HL-60 (cell line): ENCODE measurements around the gene ASTN2.

ENCODE experiments used
- TF ChIP-seq, protein P1 (sequence below): IDR thresholded peaks from one replicate; pipeline ENCODE4 v1.5.1; 2011; ENCODE audit warnings: low read length, control low read depth, inconsistent platforms; ENCODE audit not compliant: insufficient read depth
- TF ChIP-seq, protein P2 (sequence below): IDR thresholded peaks from 2 replicates; pipeline ENCODE4 v1.6.1; 2012; ENCODE audit warnings: low read depth; ENCODE audit not compliant: insufficient replicate concordance

DNA sequence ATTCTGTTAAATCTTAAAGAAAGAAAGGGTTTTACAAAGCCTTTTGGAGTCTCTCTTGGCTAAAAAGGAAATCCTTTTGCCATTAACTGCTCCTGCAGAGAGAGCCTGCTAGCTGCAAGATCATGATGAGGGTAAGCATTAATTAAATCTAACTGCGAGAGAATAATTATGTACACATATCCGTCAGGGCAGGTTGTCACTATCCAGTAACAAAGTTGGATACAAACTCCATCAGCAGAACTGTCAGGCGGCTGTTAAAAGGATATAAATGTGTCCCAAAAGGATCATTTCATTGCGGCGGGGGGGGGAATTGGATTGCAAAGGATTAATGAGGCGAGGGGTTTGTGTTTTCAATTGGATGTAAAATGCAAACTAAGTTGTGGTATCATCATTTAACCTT is 289.3 kb downstream of the ASTN2 start:
- TF ChIP-seq, protein P1, sequence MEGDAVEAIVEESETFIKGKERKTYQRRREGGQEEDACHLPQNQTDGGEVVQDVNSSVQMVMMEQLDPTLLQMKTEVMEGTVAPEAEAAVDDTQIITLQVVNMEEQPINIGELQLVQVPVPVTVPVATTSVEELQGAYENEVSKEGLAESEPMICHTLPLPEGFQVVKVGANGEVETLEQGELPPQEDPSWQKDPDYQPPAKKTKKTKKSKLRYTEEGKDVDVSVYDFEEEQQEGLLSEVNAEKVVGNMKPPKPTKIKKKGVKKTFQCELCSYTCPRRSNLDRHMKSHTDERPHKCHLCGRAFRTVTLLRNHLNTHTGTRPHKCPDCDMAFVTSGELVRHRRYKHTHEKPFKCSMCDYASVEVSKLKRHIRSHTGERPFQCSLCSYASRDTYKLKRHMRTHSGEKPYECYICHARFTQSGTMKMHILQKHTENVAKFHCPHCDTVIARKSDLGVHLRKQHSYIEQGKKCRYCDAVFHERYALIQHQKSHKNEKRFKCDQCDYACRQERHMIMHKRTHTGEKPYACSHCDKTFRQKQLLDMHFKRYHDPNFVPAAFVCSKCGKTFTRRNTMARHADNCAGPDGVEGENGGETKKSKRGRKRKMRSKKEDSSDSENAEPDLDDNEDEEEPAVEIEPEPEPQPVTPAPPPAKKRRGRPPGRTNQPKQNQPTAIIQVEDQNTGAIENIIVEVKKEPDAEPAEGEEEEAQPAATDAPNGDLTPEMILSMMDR, result no peak
- TF ChIP-seq, protein P2, sequence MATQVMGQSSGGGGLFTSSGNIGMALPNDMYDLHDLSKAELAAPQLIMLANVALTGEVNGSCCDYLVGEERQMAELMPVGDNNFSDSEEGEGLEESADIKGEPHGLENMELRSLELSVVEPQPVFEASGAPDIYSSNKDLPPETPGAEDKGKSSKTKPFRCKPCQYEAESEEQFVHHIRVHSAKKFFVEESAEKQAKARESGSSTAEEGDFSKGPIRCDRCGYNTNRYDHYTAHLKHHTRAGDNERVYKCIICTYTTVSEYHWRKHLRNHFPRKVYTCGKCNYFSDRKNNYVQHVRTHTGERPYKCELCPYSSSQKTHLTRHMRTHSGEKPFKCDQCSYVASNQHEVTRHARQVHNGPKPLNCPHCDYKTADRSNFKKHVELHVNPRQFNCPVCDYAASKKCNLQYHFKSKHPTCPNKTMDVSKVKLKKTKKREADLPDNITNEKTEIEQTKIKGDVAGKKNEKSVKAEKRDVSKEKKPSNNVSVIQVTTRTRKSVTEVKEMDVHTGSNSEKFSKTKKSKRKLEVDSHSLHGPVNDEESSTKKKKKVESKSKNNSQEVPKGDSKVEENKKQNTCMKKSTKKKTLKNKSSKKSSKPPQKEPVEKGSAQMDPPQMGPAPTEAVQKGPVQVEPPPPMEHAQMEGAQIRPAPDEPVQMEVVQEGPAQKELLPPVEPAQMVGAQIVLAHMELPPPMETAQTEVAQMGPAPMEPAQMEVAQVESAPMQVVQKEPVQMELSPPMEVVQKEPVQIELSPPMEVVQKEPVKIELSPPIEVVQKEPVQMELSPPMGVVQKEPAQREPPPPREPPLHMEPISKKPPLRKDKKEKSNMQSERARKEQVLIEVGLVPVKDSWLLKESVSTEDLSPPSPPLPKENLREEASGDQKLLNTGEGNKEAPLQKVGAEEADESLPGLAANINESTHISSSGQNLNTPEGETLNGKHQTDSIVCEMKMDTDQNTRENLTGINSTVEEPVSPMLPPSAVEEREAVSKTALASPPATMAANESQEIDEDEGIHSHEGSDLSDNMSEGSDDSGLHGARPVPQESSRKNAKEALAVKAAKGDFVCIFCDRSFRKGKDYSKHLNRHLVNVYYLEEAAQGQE, result no peak
